Duodenal mucosa (tissue), 2 donors: Measurements from ENCODE around the gene EIF3F.

Source experiments
- H3K27ac ChIP-seq: one replicate; pipeline ENCODE4 v1.7.0; 2013; ENCODE audit warnings: low read depth, low read length
- H3K27me3 ChIP-seq, 2 donors: one replicate each; pipeline ENCODE4 v1.7.0; 2013; ENCODE audit warnings: low read length in 2 of 2, control low read depth in 1 of 2; ENCODE audit not compliant: insufficient read depth in 2 of 2, control insufficient read depth in 1 of 2
- H3K36me3 ChIP-seq, 2 donors: one replicate each; pipeline ENCODE4 v1.7.0; 2013; ENCODE audit warnings: low read length in 2 of 2, control low read depth in 1 of 2; ENCODE audit not compliant: insufficient read depth in 2 of 2, control insufficient read depth in 1 of 2
- H3K4me1 ChIP-seq, 2 donors: one replicate each; pipeline ENCODE4 v1.7.0; 2013; ENCODE audit warnings: low read length in 2 of 2, control low read depth in 1 of 2; ENCODE audit not compliant: insufficient read depth in 2 of 2, control insufficient read depth in 1 of 2
- H3K4me3 ChIP-seq, 2 donors: one replicate each; pipeline ENCODE4 v1.7.0; 2013; ENCODE audit warnings: low read length in 2 of 2, low read depth in 1 of 2
- H3K9ac ChIP-seq, 2 donors: one replicate each; pipeline ENCODE4 v1.7.0; 2013; ENCODE audit warnings: low read length in 2 of 2, low read depth in 1 of 2
- H3K9me3 ChIP-seq, 2 donors: one replicate each; pipeline ENCODE4 v1.7.0; 2013; ENCODE audit warnings: low read length in 2 of 2, control low read depth in 1 of 2; ENCODE audit not compliant: control insufficient read depth in 1 of 2

EIF3F gene

GRCh38 chr11:7967826-7968225 lies 19.3 kb upstream of the EIF3F start:
- no peak overlapping the region for H3K27ac ChIP-seq
- no peak overlapping the region for H3K4me3 ChIP-seq
- H3K9me3 ChIP-seq, result no peaks in the 10 kb centered on the region
- no peaks in the 10 kb centered on the region for H3K4me1 ChIP-seq
- H3K9ac ChIP-seq, result no peak overlapping the region
- no peaks in the 10 kb centered on the region for H3K36me3 ChIP-seq
- no peaks in the 10 kb centered on the region for H3K27me3 ChIP-seq

GRCh38 chr11:7968686-7969085 lies 18.5 kb upstream of the EIF3F start:
- no peaks in the 10 kb centered on the region for H3K27me3 ChIP-seq
- H3K36me3 ChIP-seq, result no peaks in the 10 kb centered on the region
- no peaks in the 10 kb centered on the region for H3K4me1 ChIP-seq
- no peak overlapping the region for H3K9ac ChIP-seq
- H3K4me3 ChIP-seq, result no peak overlapping the region
- H3K27ac ChIP-seq, result no peak overlapping the region
- no peaks in the 10 kb centered on the region for H3K9me3 ChIP-seq

- Histone ChIP-seq H3K27me3 (no peaks in the 10 kb centered on the region), H3K9me3 (no peaks in the 10 kb centered on the region), H3K4me1 (no peaks in the 10 kb centered on the region), H3K36me3 (no peaks in the 10 kb centered on the region), H3K27ac (no peak overlapping the region), H3K9ac (no peak overlapping the region), H3K4me3 (no peak overlapping the region)
Measured at GRCh38 chr11:7969756-7970646, 17.1 kb upstream of the EIF3F start.

GRCh38 chr11:7971846-7972245 lies 15.3 kb upstream of the EIF3F start:
- Histone ChIP-seq H3K9me3 (no peaks in the 10 kb centered on the region), H3K27ac (no peak overlapping the region), H3K4me3 (no peak overlapping the region), H3K36me3 (no peaks in the 10 kb centered on the region), H3K27me3 (no peaks in the 10 kb centered on the region), H3K9ac (no peak overlapping the region), H3K4me1 (no peaks in the 10 kb centered on the region)

- no peaks in the 10 kb centered on the region for H3K27me3 ChIP-seq
- H3K36me3 ChIP-seq, result no peaks in the 10 kb centered on the region
Measured at GRCh38 chr11:7973011-7973410, 14.1 kb upstream of the EIF3F start.

GRCh38 chr11:7974668-7975067 lies 12.5 kb upstream of the EIF3F start:
- no peaks in the 10 kb centered on the region for H3K27me3 ChIP-seq
- H3K4me1 ChIP-seq, result no peaks in the 10 kb centered on the region
- no peak overlapping the region for H3K4me3 ChIP-seq
- no peaks in the 10 kb centered on the region for H3K9me3 ChIP-seq
- no peak overlapping the region for H3K9ac ChIP-seq
- no peak overlapping the region for H3K27ac ChIP-seq
- H3K36me3 ChIP-seq, result no peaks in the 10 kb centered on the region

More at GRCh38 chr11:7973011-7973410, 14.1 kb upstream of the EIF3F start:
- Histone ChIP-seq H3K9me3 (no peaks in the 10 kb centered on the region), H3K27ac (no peak overlapping the region), H3K9ac (no peak overlapping the region), H3K4me3 (no peak overlapping the region), H3K4me1 (no peaks in the 10 kb centered on the region)

- Histone ChIP-seq H3K27me3 (no peaks in the 10 kb centered on the region), H3K4me1 (no peaks in the 10 kb centered on the region), H3K9me3 (no peaks in the 10 kb centered on the region), H3K27ac (no peak overlapping the region), H3K4me3 (no peak overlapping the region), H3K36me3 (no peaks in the 10 kb centered on the region), H3K9ac (no peak overlapping the region)
Measured at GRCh38 chr11:7977232-7977917, 9.8 kb upstream of the EIF3F start.

- no peaks in the 10 kb centered on the region for H3K9me3 ChIP-seq
- peaks cover 0 to 3% of the 10 kb centered on the region in 2 donors for H3K4me1 ChIP-seq
- no peak overlapping the region for H3K27ac ChIP-seq
- H3K36me3 ChIP-seq, result no peaks in the 10 kb centered on the region
- no peak overlapping the region for H3K9ac ChIP-seq
- H3K4me3 ChIP-seq, result no peak overlapping the region
- no peaks in the 10 kb centered on the region for H3K27me3 ChIP-seq
Measured at GRCh38 chr11:7981619-7982157, 5.4 kb upstream of the EIF3F start.

GRCh38 chr11:7982582-7983119 lies 4.5 kb upstream of the EIF3F start:
- Histone ChIP-seq H3K27me3 (no peaks in the 10 kb centered on the region), H3K4me3 (no peak overlapping the region), H3K9me3 (no peaks in the 10 kb centered on the region), H3K4me1 (peaks cover under 1 to 4% of the 10 kb centered on the region in 2 donors), H3K27ac (no peak overlapping the region), H3K36me3 (no peaks in the 10 kb centered on the region), H3K9ac (no peak overlapping the region)
